Psoas muscle (tissue), 8 donors: ENCODE measurements around the gene IL1B. TPM values are rescaled to one million over a fixed set of nuclear protein-coding genes. Genes with fewer than 3 reads are reported as not detected.

Experiments
- ATAC-seq, 4 donors: fragments of 200-7000 bp; cut with Tn5 transposase; one replicate each; pipeline ENCODE4 v1.9.1; 2020; ENCODE audit warnings: moderate library complexity in 3 of 4, mild to moderate bottlenecking in 2 of 4
- DNase-seq, 2 donors: peaks; one replicate each; pipeline ENCODE4 v3.0.0-alpha.2; 2020
- H3K27ac ChIP-seq: fragments of 200-600 bp; one replicate; pipeline ENCODE4 v1.8.0; 2022
- H3K27me3 ChIP-seq, 3 donors: fragments of 200-600 bp in 1 of 3; one replicate each; pipeline versions ENCODE4 v1.6.1 to v1.8.0; 2013 to 2022; ENCODE audit warnings: low read length in 2 of 3, mild to moderate bottlenecking in 2 of 3, moderate library complexity in 1 of 3; ENCODE audit not compliant: insufficient read depth in 3 of 3
- H3K36me3 ChIP-seq, 2 donors: fragments of 200-600 bp in 1 of 2; one replicate each; pipeline versions ENCODE4 v1.6.1 to v1.8.0; 2013 to 2022; ENCODE audit warnings: low read depth in 1 of 2, mild to moderate bottlenecking in 1 of 2, moderate library complexity in 1 of 2; ENCODE audit not compliant: insufficient read depth in 1 of 2
- H3K4me1 ChIP-seq: fragments of 200-600 bp; one replicate; pipeline ENCODE4 v1.8.0; 2022
- H3K4me3 ChIP-seq: fragments of 200-600 bp; one replicate; pipeline ENCODE4 v1.8.0; 2022; ENCODE audit warnings: mild to moderate bottlenecking
- H3K9me3 ChIP-seq: fragments of 200-600 bp; one replicate; pipeline ENCODE4 v1.8.0; 2022
- WGBS, 3 donors: extraction: QIAGEN DNeasy Blood & Tissue Kit; methylation state at CpG; one replicate each; pipeline versions ENCODE4 v1.1.6 to v1.1.7; 2013; 5-methylcytosine and 5-hydroxymethylcytosine counted together
- intact Hi-C, 2 donors: fragments of 100-400 bp; cut with DNase I; formaldehyde crosslinking; loops; one replicate each; pipeline versions ENCODE4 v1.11.0 to v1.14.2; 2022
- polyA plus RNA-seq, 3 donors: library from polyadenylated mRNA; stranded (reverse); fragments of 200-250 nt; gene quantifications; one replicate each; pipeline ENCODE4 v1.2.3, GENCODE V29; 2013
- total RNA-seq, 4 donors: library from RNA; stranded (reverse); fragmentation: NEBNext Ultra II Directional in 2 of 4; extraction: Animal tissue kit (Norgen Biotek cat#: 25700) in 2 of 4; gene quantifications; one replicate each; pipeline versions ENCODE4 v1.2.1 to v1.2.4, GENCODE V29; 2021 to 2023
- TF ChIP-seq, protein P1 (sequence below): fragments of 200-600 bp; IDR thresholded peaks from one replicate; pipeline ENCODE4 v1.8.0; 2022; ENCODE audit warnings: antibody characterized with exemption
- donor health status: healthy with polysubstance abuse.
- donor health status: DM: no; HTN: no; CAD: no; lungs with moderate emphysema.
- donor health status: Bipolar disorder and iron deficiency.
- donor health status: healthy.
- donor health status: DM: yes; HTN: yes; CAD: no.
- donor health status: DM: no; HTN: no; CAD: no.
- donor health status: DM: no; HTN: no; CAD: no.
- donor health status: DM: yes; HTN: yes; CAD: no.

IL1B gene
- total and polyA plus RNA-seq, 7 donors: 0.06 to 0.42 (median 0.27) TPM; not detected in 1

DNA sequence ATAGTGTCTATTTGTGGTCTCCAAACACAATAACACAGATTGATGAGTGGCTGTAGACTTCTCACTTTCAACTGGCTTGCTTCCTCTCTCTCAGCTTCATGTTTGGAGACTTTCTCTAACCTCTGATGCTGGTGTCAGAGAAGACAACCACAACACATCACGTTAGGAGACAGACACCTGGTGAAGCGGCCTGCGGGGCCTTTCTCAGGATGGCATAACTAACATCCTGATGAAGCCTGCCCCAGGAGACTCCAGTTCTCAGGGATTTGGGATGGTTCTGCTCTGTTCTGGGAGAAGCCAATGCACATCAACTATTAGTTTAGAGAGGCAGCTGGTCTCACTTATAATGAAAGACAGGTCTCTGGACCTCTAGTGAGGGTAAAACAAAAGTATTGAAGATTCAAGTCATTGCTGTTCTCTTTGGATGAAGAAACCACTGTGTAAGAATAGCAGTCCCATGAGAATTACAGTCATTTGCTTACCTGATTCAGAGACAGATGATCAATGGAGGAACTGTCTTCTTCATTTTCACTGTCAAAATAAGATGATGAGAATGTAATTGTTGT, 54.3 kb downstream of the IL1B start:
- no peaks in the 10 kb centered on the region for H3K27me3 ChIP-seq
- intact Hi-C loops: no loop called here
- no peaks in the 10 kb centered on the region for H3K4me1 ChIP-seq
- H3K27ac ChIP-seq: no peak overlapping the region
- 80 to 89% (median 84%) methylated on average over 3 of the region's 3 CpGs for WGBS, 3 donors
- ATAC-seq (no peak), DNase-seq (no peak)
- no peaks in the 10 kb centered on the region for H3K9me3 ChIP-seq
- H3K36me3 ChIP-seq: no peaks in the 10 kb centered on the region
- TF ChIP-seq, protein P1, sequence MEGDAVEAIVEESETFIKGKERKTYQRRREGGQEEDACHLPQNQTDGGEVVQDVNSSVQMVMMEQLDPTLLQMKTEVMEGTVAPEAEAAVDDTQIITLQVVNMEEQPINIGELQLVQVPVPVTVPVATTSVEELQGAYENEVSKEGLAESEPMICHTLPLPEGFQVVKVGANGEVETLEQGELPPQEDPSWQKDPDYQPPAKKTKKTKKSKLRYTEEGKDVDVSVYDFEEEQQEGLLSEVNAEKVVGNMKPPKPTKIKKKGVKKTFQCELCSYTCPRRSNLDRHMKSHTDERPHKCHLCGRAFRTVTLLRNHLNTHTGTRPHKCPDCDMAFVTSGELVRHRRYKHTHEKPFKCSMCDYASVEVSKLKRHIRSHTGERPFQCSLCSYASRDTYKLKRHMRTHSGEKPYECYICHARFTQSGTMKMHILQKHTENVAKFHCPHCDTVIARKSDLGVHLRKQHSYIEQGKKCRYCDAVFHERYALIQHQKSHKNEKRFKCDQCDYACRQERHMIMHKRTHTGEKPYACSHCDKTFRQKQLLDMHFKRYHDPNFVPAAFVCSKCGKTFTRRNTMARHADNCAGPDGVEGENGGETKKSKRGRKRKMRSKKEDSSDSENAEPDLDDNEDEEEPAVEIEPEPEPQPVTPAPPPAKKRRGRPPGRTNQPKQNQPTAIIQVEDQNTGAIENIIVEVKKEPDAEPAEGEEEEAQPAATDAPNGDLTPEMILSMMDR: no peak
- no peak overlapping the region for H3K4me3 ChIP-seq

Other genes starting within 250 kb of the IL1B start
- gene SLC20A1, start 190.8 kb downstream of the IL1B start, total RNA-seq: 10 to 100 TPM; 11.8 to 23.6 (median 17.8) TPM
- gene SLC20A1, start 190.8 kb downstream of the IL1B start, polyA plus RNA-seq: 10 to 100 TPM; 11.1 to 37.1 (median 16.0) TPM
- gene NT5DC4, start 115.8 kb downstream of the IL1B start, total RNA-seq: not detected
- not detected for gene NT5DC4, start 115.8 kb downstream of the IL1B start, polyA plus RNA-seq
- gene CKAP2L, start 72.2 kb downstream of the IL1B start, total RNA-seq: under 1 TPM in 2 of 4 donors, not detected in 2; 0.05 to 0.19 TPM
- gene CKAP2L, start 72.2 kb downstream of the IL1B start, polyA plus RNA-seq: under 1 TPM in 2 of 3 donors, not detected in 1; 0.05 to 0.13 TPM
- under 1 TPM in 1 of 4 donors, not detected in 3; 0.12 TPM for gene IL1A, start 52.3 kb downstream of the IL1B start, total RNA-seq
- under 1 TPM in 1 of 3 donors, not detected in 2; 0.08 TPM for gene IL1A, start 52.3 kb downstream of the IL1B start, polyA plus RNA-seq
- gene IL37, start 74.4 kb upstream of the IL1B start, total RNA-seq: not detected
- gene IL37, start 74.4 kb upstream of the IL1B start, polyA plus RNA-seq: not detected
- gene IL36G, start 141.2 kb upstream of the IL1B start, total RNA-seq: not detected
- gene IL36G, start 141.2 kb upstream of the IL1B start, polyA plus RNA-seq: not detected
- not detected for gene IL36A, start 168.7 kb upstream of the IL1B start, total RNA-seq
- not detected for gene IL36A, start 168.7 kb upstream of the IL1B start, polyA plus RNA-seq
- not detected for gene IL36B, start 216.1 kb upstream of the IL1B start, total RNA-seq
- not detected for gene IL36B, start 216.1 kb upstream of the IL1B start, polyA plus RNA-seq
- gene IL36RN, start 222.4 kb upstream of the IL1B start, total RNA-seq: not detected
- gene IL36RN, start 222.4 kb upstream of the IL1B start, polyA plus RNA-seq: not detected
- not detected for gene IL1F10, start 231.2 kb upstream of the IL1B start, total RNA-seq
- gene IL1F10, start 231.2 kb upstream of the IL1B start, polyA plus RNA-seq: not detected